Caco-2 (cell line): Measurements from ENCODE around the gene STPG3. TPM values are rescaled to one million over a fixed set of nuclear protein-coding genes. Genes with fewer than 3 reads are reported as not detected.

ENCODE experiments used
- BruUV-seq: library from RNA; stranded (reverse); fragments of 400-500 nt; replicated peaks from 2 replicates; lab custom pipeline; 2021; lab: Mats Ljungman, UMichigan
- CTCF ChIA-PET: fragments of 300-600 bp; sonication (Branson Sonifier 250); formaldehyde crosslinking; loops from one replicate; lab custom pipeline; 2022; ENCODE audit warnings: antibody characterized with exemption; lab: Charles Lee
- POLR2A ChIA-PET: fragments of 300-600 bp; sonication (Branson Sonifier 250); formaldehyde crosslinking; loops from one replicate; lab custom pipeline; 2022; ENCODE audit warnings: antibody characterized with exemption; lab: Charles Lee
- DNase-seq, 2 experiments: peaks; one replicate each; pipeline versions ENCODE4 v3.0.0 to v3.0.0-alpha.2; 2020 to 2022
- H3K27me3 ChIP-seq: replicated peaks from 2 replicates; pipeline ENCODE4 v1.6.0; 2011; ENCODE audit warnings: low read length; ENCODE audit not compliant: control insufficient read depth, insufficient read depth
- H3K36me3 ChIP-seq: 2 replicates; pipeline ENCODE4 v1.5.1; 2011; ENCODE audit warnings: low read length; ENCODE audit not compliant: control insufficient read depth, insufficient read depth
- H3K4me1 ChIP-seq: fragments of 250-450 bp; sonication (Bioruptor Pico); 2 replicates; pipeline ENCODE4 v1.5.1; 2020; ENCODE audit warnings: mild to moderate bottlenecking
- H3K4me3 ChIP-seq: 2 replicates; pipeline ENCODE4 v1.5.1; 2011; ENCODE audit warnings: low read depth, mild to moderate bottlenecking, control low read depth, low read length
- H3K9me3 ChIP-seq: fragments of 250-450 bp; sonication (Bioruptor Pico); 2 replicates; pipeline ENCODE4 v1.5.1; 2020; ENCODE audit warnings: mild to moderate bottlenecking, moderate library complexity
- H3K27ac Mint-ChIP-seq: one replicate; pipeline ENCODE4 v1.8.0; 2022; ENCODE audit warnings: mixed read lengths; ENCODE audit not compliant: unreplicated experiment
- H3K27me3 Mint-ChIP-seq: one replicate; pipeline ENCODE4 v1.8.0; 2022; ENCODE audit warnings: mixed read lengths; ENCODE audit not compliant: insufficient read depth, unreplicated experiment
- H3K36me3 Mint-ChIP-seq: one replicate; pipeline ENCODE4 v1.8.0; 2022; ENCODE audit warnings: mild to moderate bottlenecking, mixed read lengths; ENCODE audit not compliant: insufficient read depth, unreplicated experiment
- H3K4me1 Mint-ChIP-seq: one replicate; pipeline ENCODE4 v1.8.0; 2022; ENCODE audit warnings: low read depth, mixed read lengths; ENCODE audit not compliant: unreplicated experiment
- H3K4me3 Mint-ChIP-seq: one replicate; pipeline ENCODE4 v1.8.0; 2022; ENCODE audit warnings: mild to moderate bottlenecking, moderate library complexity, mixed read lengths; ENCODE audit not compliant: unreplicated experiment
- H3K9me3 Mint-ChIP-seq: one replicate; pipeline ENCODE4 v1.8.0; 2022; ENCODE audit warnings: mixed read lengths; ENCODE audit not compliant: unreplicated experiment
- intact Hi-C: fragments of 100-400 bp; cut with micrococcal nuclease; formaldehyde crosslinking; loops from one replicate; pipeline ENCODE4 v1.10.0; 2022; ENCODE audit not compliant: unreplicated experiment
- total RNA-seq: library from RNA; stranded (reverse); gene quantifications from 2 replicates; pipeline ENCODE4 v1.2.3, GENCODE V29; 2022
- TF ChIP-seq, protein P1 (sequence below), 2 experiments: fragments of 200-600 bp in 1 of 2; IDR thresholded peaks; 1 replicate in 1 of 2; 2 replicates in 1 of 2; pipeline versions ENCODE4 v1.5.1 to v1.8.0; 2011 to 2022; ENCODE audit warnings: antibody characterized with exemption in 1 of 2, control low read depth in 1 of 2, inconsistent platforms in 1 of 2, low read depth in 1 of 2, low read length in 1 of 2, mild to moderate bottlenecking in 1 of 2, moderate library complexity in 1 of 2; ENCODE audit not compliant: insufficient read depth in 1 of 2, severe bottlenecking in 1 of 2, unreplicated experiment in 1 of 2

Gene STPG3
- total RNA-seq, 1 experiment from 2014 or later = not detected

DNA sequence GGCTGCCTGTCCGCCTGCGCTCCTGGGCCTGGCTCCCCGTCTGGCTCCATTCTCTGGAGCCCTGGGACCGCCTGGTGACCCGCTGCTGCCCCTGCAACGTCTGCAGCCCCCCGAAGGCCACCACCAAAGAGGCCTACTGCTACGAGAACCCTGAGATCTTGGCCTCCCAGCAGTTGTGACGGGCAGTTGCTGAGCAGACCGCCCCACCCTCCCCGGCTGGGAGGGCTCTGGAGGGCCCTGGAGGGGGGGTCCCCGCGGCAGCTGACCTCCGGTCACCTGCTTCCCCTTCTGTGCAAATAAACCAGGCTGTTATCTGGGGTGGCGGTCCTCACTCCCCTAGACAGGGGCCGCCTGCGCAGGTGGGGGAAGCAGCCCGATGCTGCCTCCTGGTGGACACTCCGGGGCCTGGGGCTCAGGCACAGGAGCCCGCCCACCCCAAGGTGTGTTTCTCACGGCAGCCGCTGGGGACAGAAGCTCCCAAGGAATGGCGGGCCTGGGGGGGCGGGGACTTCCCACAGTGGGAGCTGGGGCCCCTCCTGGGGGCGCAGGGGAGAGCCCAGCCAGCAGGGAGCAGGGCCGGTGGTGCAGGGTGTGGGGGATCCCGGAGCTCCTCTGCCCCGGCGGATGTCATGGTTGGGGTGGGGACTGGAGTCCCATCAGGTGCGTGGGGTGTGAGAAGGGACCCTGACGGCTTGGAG, 14.7 kb upstream of the STPG3 start:
- H3K27me3 ChIP-seq = no peaks in the 10 kb centered on the region
- peak; percentile 91 to 93 for DNase-seq
- H3K4me3 Mint-ChIP-seq = no peak overlapping the region
- H3K27me3 Mint-ChIP-seq = peaks cover 3% of the 10 kb centered on the region
- peaks cover 17% of the 10 kb centered on the region for H3K4me1 ChIP-seq
- TF ChIP-seq, protein P1, sequence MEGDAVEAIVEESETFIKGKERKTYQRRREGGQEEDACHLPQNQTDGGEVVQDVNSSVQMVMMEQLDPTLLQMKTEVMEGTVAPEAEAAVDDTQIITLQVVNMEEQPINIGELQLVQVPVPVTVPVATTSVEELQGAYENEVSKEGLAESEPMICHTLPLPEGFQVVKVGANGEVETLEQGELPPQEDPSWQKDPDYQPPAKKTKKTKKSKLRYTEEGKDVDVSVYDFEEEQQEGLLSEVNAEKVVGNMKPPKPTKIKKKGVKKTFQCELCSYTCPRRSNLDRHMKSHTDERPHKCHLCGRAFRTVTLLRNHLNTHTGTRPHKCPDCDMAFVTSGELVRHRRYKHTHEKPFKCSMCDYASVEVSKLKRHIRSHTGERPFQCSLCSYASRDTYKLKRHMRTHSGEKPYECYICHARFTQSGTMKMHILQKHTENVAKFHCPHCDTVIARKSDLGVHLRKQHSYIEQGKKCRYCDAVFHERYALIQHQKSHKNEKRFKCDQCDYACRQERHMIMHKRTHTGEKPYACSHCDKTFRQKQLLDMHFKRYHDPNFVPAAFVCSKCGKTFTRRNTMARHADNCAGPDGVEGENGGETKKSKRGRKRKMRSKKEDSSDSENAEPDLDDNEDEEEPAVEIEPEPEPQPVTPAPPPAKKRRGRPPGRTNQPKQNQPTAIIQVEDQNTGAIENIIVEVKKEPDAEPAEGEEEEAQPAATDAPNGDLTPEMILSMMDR (IDR thresholded peaks at IDR 0.05; ENCODE audit: insufficient read depth in 1 of 2, low read depth in 1 of 2, low read length in 1 of 2, severe bottlenecking in 1 of 2, unreplicated experiment in 1 of 2) = peak; percentile 98
- H3K4me1 Mint-ChIP-seq = peaks cover 13% of the 10 kb centered on the region
- ChIA-PET CTCF (interaction anchor here (0.5 to 1.4 kb wide), 44 partner anchors 9 to 436 kb away, joined by 3 to 27 read pairs (median 4); partner anchors contain the start of genes ANAPC2, ENTPD8, LRRC26 and MAN1B1), POLR2A (interaction anchor here (0.5 to 1.1 kb wide), 6 partner anchors 9 to 190 kb away, joined by 3 to 9 read pairs (median 4); partner anchors contain the start of gene RNF224)
- H3K27ac Mint-ChIP-seq = no peak overlapping the region
- no TSS peak for BruUV-seq
- no peaks in the 10 kb centered on the region for H3K9me3 Mint-ChIP-seq
- no peaks in the 10 kb centered on the region for H3K36me3 ChIP-seq
- no peak overlapping the region for H3K4me3 ChIP-seq
- H3K9me3 ChIP-seq = no peaks in the 10 kb centered on the region
- peaks cover 30% of the 10 kb centered on the region for H3K36me3 Mint-ChIP-seq
- intact Hi-C loops = loop anchor here (1.0 to 5.0 kb wide), 2 partner anchors 9 to 34 kb away; partner anchors contain the start of genes RNF224 and TPRN

DNA sequence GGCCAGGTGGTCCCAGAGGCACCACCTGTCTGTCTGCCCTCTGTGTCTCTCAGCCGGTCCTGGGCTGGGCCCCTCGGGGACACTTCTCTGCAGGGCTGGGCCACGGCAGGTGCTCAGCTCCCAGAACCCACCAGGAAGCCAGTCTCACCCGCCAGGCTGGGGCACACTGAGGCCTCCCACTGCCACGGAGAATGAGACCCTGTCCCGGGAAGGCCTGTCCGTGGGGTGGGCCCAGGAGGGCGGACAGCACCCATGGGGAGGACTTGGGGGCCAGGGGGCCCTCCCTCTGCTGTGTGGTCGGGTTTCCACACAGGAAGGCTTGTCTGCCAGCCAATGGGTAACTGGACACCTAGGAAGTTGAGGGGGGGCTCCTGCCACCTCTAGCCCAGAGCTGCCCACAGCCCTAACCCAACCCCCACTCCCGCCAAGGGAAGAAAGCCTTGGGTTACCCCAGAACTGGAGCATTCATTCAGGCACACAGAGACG, 14.1 kb upstream of the STPG3 start:
- Histone ChIP-seq H3K4me1 (peaks cover 17% of the 10 kb centered on the region), H3K27me3 (no peaks in the 10 kb centered on the region), H3K4me3 (no peak overlapping the region), H3K36me3 (no peaks in the 10 kb centered on the region), H3K9me3 (no peaks in the 10 kb centered on the region)
- BruUV-seq = no TSS peak
- peaks cover 13% of the 10 kb centered on the region for H3K4me1 Mint-ChIP-seq
- ChIA-PET CTCF (interaction anchor here (0.5 to 1.5 kb wide), 43 partner anchors 10 to 437 kb away, joined by 3 to 27 read pairs (median 4); partner anchors contain the start of genes ANAPC2, ENTPD8, LRRC26 and MAN1B1), POLR2A (interaction anchor here (0.5 to 1.1 kb wide), 6 partner anchors 10 to 190 kb away, joined by 3 to 9 read pairs (median 4); partner anchors contain the start of gene RNF224)
- H3K27ac Mint-ChIP-seq = no peak overlapping the region
- DNase-seq = no peak
- H3K4me3 Mint-ChIP-seq = no peak overlapping the region
- peaks cover 3% of the 10 kb centered on the region for H3K27me3 Mint-ChIP-seq
- intact Hi-C loops = loop anchor here (1.0 to 5.0 kb wide), 2 partner anchors 10 to 35 kb away; partner anchors contain the start of genes RNF224 and TPRN
- no peaks in the 10 kb centered on the region for H3K9me3 Mint-ChIP-seq
- TF ChIP-seq, protein P1 (IDR thresholded peaks at IDR 0.05; ENCODE audit: insufficient read depth in 1 of 2, low read depth in 1 of 2, low read length in 1 of 2, severe bottlenecking in 1 of 2, unreplicated experiment in 1 of 2) = no peak
- peaks cover 36% of the 10 kb centered on the region for H3K36me3 Mint-ChIP-seq
